Kidney epithelial cell (primary cell): ENCODE measurements around the gene ESRRA. TPM values are rescaled to one million over a fixed set of nuclear protein-coding genes. Genes with fewer than 3 reads are reported as not detected.

ENCODE experiments used
- DNase-seq: peaks from one replicate; pipeline ENCODE4 v3.0.0-alpha.2; 2010; ENCODE audit warnings: low read depth
- H3K27me3 ChIP-seq: 2 replicates; pipeline ENCODE4 v1.6.0; 2011; ENCODE audit warnings: low read length; ENCODE audit not compliant: control insufficient read depth, insufficient read depth
- H3K36me3 ChIP-seq: 2 replicates; pipeline ENCODE4 v1.5.1; 2011; ENCODE audit warnings: low read length; ENCODE audit not compliant: control insufficient read depth, insufficient read depth
- H3K4me3 ChIP-seq: 2 replicates; pipeline ENCODE4 v1.5.1; 2011; ENCODE audit warnings: low read depth, mild to moderate bottlenecking, control low read depth, low read length
- CTCF ChIP-seq: IDR thresholded peaks from 2 replicates; pipeline ENCODE4 v1.5.1; 2011; ENCODE audit warnings: mild to moderate bottlenecking, moderate library complexity, low read length, control low read depth, inconsistent platforms; ENCODE audit not compliant: insufficient read depth, poor library complexity, severe bottlenecking
- total RNA-seq: library from RNA; depleted of rRNA; stranded (reverse); fragments of >200 nt; gene quantifications from 2 replicates; pipeline ENCODE4 v1.2.3, GENCODE V29; 2015

ESRRA gene
- total RNA-seq, 1 donor from 2014 or later = 54.3 TPM

- Histone ChIP-seq H3K4me3 (no peak overlapping the region), H3K36me3 (no peaks in the 10 kb centered on the region), H3K27me3 (peaks cover 93% of the 10 kb centered on the region)
- no peak for DNase-seq
- TF ChIP-seq CTCF = no peak
These were observed 9.6 kb upstream of the ESRRA start for GRCh38 chr11:64295760-64296159.

DNA sequence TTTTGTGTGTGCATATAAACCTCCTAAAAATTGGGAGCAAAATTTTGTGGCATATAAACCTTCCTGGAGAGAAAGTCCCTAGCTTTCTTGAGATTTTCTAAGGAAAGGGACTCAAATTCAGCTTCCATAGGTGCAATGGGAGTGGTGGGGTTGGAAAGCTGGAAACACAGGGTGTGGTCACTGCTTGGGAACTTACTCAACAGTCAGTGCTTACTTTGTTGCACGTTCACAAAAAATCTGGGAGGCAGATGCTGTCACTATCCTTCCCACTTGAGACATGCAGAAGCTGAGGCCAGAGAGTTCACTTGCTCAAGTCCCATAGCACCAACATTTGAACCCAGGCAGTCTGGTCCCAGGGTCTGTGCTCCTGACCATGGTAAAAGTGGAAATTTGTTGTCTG lies 9.1 kb upstream of the ESRRA start:
- Histone ChIP-seq H3K36me3 (no peaks in the 10 kb centered on the region), H3K4me3 (no peak overlapping the region), H3K27me3 (peaks cover 91% of the 10 kb centered on the region)
- DNase-seq = no peak
- TF ChIP-seq CTCF = no peak

DNA sequence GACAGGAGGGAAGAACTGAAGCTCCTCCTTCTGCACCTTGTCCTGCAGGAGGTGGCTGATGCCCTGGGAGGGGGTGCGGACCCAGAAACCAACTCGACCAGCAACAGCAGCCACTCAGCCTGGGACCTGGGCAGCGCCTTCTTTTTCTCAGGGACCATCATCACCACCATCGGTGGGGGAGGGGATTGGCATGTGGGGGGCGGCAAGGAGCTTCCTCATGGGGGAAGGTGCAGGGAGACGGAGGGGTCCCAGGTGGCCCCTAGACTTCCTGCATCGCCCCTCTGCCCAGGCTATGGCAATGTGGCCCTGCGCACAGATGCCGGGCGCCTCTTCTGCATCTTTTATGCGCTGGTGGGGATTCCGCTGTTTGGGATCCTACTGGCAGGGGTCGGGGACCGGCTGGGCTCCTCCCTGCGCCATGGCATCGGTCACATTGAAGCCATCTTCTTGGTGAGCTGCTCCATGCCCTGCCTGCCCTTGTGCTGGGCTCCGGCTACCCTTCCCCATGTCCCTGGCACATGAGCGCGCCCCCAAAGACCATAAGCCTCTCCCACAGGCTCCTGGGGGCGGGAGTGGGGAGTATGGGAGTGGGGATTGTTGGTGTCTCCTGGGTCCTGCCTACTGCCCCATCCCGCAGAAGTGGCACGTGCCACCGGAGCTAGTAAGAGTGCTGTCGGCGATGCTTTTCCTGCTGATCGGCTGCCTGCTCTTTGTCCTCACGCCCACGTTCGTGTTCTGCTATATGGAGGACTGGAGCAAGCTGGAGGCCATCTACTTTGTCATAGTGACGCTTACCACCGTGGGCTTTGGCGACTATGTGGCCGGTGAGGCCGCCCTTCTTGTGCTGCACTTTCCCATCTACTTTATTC lies 8.3 kb upstream of the ESRRA start:
- Histone ChIP-seq H3K4me3 (no peak overlapping the region), H3K27me3 (peaks cover 83% of the 10 kb centered on the region), H3K36me3 (no peaks in the 10 kb centered on the region)
- DNase-seq = no peak
- TF ChIP-seq CTCF = no peak

DNA sequence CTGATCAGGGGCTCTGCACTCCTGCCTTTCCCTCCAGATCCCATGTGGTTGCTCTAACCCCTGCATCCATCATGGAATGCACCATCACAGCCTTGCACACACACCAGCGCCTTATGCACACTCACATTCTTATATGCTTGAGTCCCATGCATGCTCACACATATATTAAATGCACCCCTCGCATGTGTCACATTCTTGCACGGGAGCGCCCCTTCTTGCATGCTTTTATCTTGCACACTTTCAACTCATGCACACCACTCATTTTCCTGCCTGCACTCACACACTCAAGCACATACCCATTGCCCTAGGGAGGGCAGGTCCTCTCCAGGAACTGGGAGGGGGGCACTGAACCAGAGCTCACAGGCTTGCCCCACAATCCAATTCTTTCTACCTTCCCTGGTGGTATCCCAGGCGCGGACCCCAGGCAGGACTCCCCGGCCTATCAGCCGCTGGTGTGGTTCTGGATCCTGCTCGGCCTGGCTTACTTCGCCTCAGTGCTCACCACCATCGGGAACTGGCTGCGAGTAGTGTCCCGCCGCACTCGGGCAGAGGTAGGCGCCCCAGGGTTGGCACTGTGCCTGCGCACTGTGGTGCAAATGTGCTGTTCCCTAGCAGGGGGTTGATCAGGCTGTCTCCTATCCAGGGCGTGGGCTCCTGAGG lies 7.5 kb upstream of the ESRRA start:
- H3K4me3 ChIP-seq = no peak overlapping the region
- no peak for DNase-seq
- H3K36me3 ChIP-seq = no peaks in the 10 kb centered on the region
- no peak for TF ChIP-seq CTCF
- peaks cover 76% of the 10 kb centered on the region for H3K27me3 ChIP-seq

- no peak for TF ChIP-seq CTCF
- H3K27me3 ChIP-seq = peaks cover 64% of the 10 kb centered on the region
- H3K36me3 ChIP-seq = no peaks in the 10 kb centered on the region
- H3K4me3 ChIP-seq = no peak overlapping the region
- DNase-seq = no peak
These were observed 6.1 kb upstream of the ESRRA start for GRCh38 chr11:64298966-64299846.
